Measurements from ENCODE around the gene GOLGB1. TPM values are rescaled to one million over a fixed set of nuclear protein-coding genes. Genes with fewer than 3 reads are reported as not detected.

The GOLGB1 gene
- polyA plus RNA-seq, 2 donors, result 11.3 to 11.7 TPM

- Histone ChIP-seq H3K4me3 (ENCODE audit: low read depth in 1 of 2, low read length in 2 of 2) (no peak overlapping the region), H3K27ac (ENCODE audit: low read depth in 2 of 2, low read length in 1 of 2) (no peak overlapping the region), H3K4me1 (ENCODE audit: control insufficient read depth in 2 of 2, insufficient read depth in 2 of 2, low read length in 1 of 2) (no peaks in the 10 kb centered on the region), H3K36me3 (ENCODE audit: control insufficient read depth in 2 of 2, insufficient read depth in 2 of 2, low read length in 1 of 2) (peaks cover 10 to 13% of the 10 kb centered on the region in 2 donors), H3K9me3 (ENCODE audit: control insufficient read depth in 2 of 2, insufficient read depth in 1 of 2, low read depth in 1 of 2, low read length in 1 of 2) (no peaks in the 10 kb centered on the region), H3K27me3 (ENCODE audit: control insufficient read depth in 1 of 2, insufficient read depth in 2 of 2, low read length in 2 of 2) (no peaks in the 10 kb centered on the region)
- WGBS, 2 donors, result 81 to 88% methylated on average over 1 of the region's 1 CpG
Measured at GRCh38 chr3:121722411-121722810, 27.1 kb downstream of the GOLGB1 start.

GRCh38 chr3:121720163-121720562 is 29.4 kb downstream of the GOLGB1 start:
- Histone ChIP-seq H3K27me3 (ENCODE audit: control insufficient read depth in 1 of 2, insufficient read depth in 2 of 2, low read length in 2 of 2) (no peaks in the 10 kb centered on the region), H3K4me3 (ENCODE audit: low read depth in 1 of 2, low read length in 2 of 2) (no peak overlapping the region), H3K36me3 (ENCODE audit: control insufficient read depth in 2 of 2, insufficient read depth in 2 of 2, low read length in 1 of 2) (peaks cover 13 to 18% of the 10 kb centered on the region in 2 donors), H3K9me3 (ENCODE audit: control insufficient read depth in 2 of 2, insufficient read depth in 1 of 2, low read depth in 1 of 2, low read length in 1 of 2) (no peaks in the 10 kb centered on the region), H3K4me1 (ENCODE audit: control insufficient read depth in 2 of 2, insufficient read depth in 2 of 2, low read length in 1 of 2) (no peaks in the 10 kb centered on the region), H3K27ac (ENCODE audit: low read depth in 2 of 2, low read length in 1 of 2) (no peak overlapping the region)

GRCh38 chr3:121719423-121719822 is 30.1 kb downstream of the GOLGB1 start:
- Histone ChIP-seq H3K9me3 (ENCODE audit: control insufficient read depth in 2 of 2, insufficient read depth in 1 of 2, low read depth in 1 of 2, low read length in 1 of 2) (no peaks in the 10 kb centered on the region), H3K4me1 (ENCODE audit: control insufficient read depth in 2 of 2, insufficient read depth in 2 of 2, low read length in 1 of 2) (no peaks in the 10 kb centered on the region), H3K27me3 (ENCODE audit: control insufficient read depth in 1 of 2, insufficient read depth in 2 of 2, low read length in 2 of 2) (no peaks in the 10 kb centered on the region), H3K4me3 (ENCODE audit: low read depth in 1 of 2, low read length in 2 of 2) (no peak overlapping the region), H3K27ac (ENCODE audit: low read depth in 2 of 2, low read length in 1 of 2) (no peak overlapping the region), H3K36me3 (ENCODE audit: control insufficient read depth in 2 of 2, insufficient read depth in 2 of 2, low read length in 1 of 2) (peaks cover 7 to 15% of the 10 kb centered on the region in 2 donors)
- WGBS, 2 donors, result 88 to 94% methylated on average over 5 of the region's 5 CpGs

GRCh38 chr3:121718205-121718846 is 31.2 kb downstream of the GOLGB1 start:
- Histone ChIP-seq H3K4me3 (ENCODE audit: low read depth in 1 of 2, low read length in 2 of 2) (no peak overlapping the region), H3K27me3 (ENCODE audit: control insufficient read depth in 1 of 2, insufficient read depth in 2 of 2, low read length in 2 of 2) (no peaks in the 10 kb centered on the region), H3K9me3 (ENCODE audit: control insufficient read depth in 2 of 2, insufficient read depth in 1 of 2, low read depth in 1 of 2, low read length in 1 of 2) (no peaks in the 10 kb centered on the region), H3K36me3 (ENCODE audit: control insufficient read depth in 2 of 2, insufficient read depth in 2 of 2, low read length in 1 of 2) (peaks cover 7 to 14% of the 10 kb centered on the region in 2 donors), H3K27ac (ENCODE audit: low read depth in 2 of 2, low read length in 1 of 2) (no peak overlapping the region), H3K4me1 (ENCODE audit: control insufficient read depth in 2 of 2, insufficient read depth in 2 of 2, low read length in 1 of 2) (no peaks in the 10 kb centered on the region)
- WGBS, 2 donors, result 77 to 87% methylated on average over 6 of the region's 6 CpGs

GRCh38 chr3:121710347-121710746 is 39.2 kb downstream of the GOLGB1 start:
- peaks cover 0 to 1% of the 10 kb centered on the region in 2 donors for H3K36me3 ChIP-seq (ENCODE audit: control insufficient read depth in 2 of 2, insufficient read depth in 2 of 2, low read length in 1 of 2)
- no peak overlapping the region for H3K4me3 ChIP-seq (ENCODE audit: low read depth in 1 of 2, low read length in 2 of 2)
- no peaks in the 10 kb centered on the region for H3K27me3 ChIP-seq (ENCODE audit: control insufficient read depth in 1 of 2, insufficient read depth in 2 of 2, low read length in 2 of 2)
- H3K9me3 ChIP-seq (ENCODE audit: control insufficient read depth in 2 of 2, insufficient read depth in 1 of 2, low read depth in 1 of 2, low read length in 1 of 2), result no peaks in the 10 kb centered on the region
- no peaks in the 10 kb centered on the region for H3K4me1 ChIP-seq (ENCODE audit: control insufficient read depth in 2 of 2, insufficient read depth in 2 of 2, low read length in 1 of 2)
- no peak overlapping the region for H3K27ac ChIP-seq (ENCODE audit: low read depth in 2 of 2, low read length in 1 of 2)
- 52 to 61% methylated on average over 1 of the region's 1 CpG for WGBS, 2 donors

- Histone ChIP-seq H3K4me3 (ENCODE audit: low read depth in 1 of 2, low read length in 2 of 2) (no peak overlapping the region), H3K36me3 (ENCODE audit: control insufficient read depth in 2 of 2, insufficient read depth in 2 of 2, low read length in 1 of 2) (peaks cover 0 to 2% of the 10 kb centered on the region in 2 donors), H3K27me3 (ENCODE audit: control insufficient read depth in 1 of 2, insufficient read depth in 2 of 2, low read length in 2 of 2) (no peaks in the 10 kb centered on the region), H3K27ac (ENCODE audit: low read depth in 2 of 2, low read length in 1 of 2) (no peak overlapping the region), H3K4me1 (ENCODE audit: control insufficient read depth in 2 of 2, insufficient read depth in 2 of 2, low read length in 1 of 2) (no peaks in the 10 kb centered on the region), H3K9me3 (ENCODE audit: control insufficient read depth in 2 of 2, insufficient read depth in 1 of 2, low read depth in 1 of 2, low read length in 1 of 2) (peaks cover 0 to 3% of the 10 kb centered on the region in 2 donors)
- WGBS, 2 donors, result 93 to 94% methylated on average over 2 of the region's 2 CpGs
Measured at GRCh38 chr3:121707531-121708273, 41.8 kb downstream of the GOLGB1 start.

DNA sequence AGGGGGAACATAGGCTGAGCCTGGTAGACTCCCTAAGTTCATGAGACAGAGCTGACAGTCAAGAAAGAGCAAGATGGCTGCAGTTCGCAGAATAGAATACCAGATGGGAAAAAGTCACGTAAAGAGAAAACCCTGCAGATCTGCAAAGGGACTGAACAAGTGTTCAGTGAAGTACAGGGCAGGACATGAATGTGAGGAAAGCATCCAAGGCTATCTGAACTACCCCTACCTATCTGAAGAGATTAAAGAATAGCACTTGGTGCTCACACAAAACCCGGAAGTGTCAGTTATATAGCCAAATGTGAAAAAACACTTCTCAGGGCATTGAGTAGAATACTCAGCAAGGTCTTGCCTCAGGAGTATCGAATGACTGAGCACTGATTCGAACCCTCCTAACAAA is 44.0 kb downstream of the GOLGB1 start:
- no peaks in the 10 kb centered on the region for H3K4me1 ChIP-seq (ENCODE audit: control insufficient read depth in 2 of 2, insufficient read depth in 2 of 2, low read length in 1 of 2)
- H3K9me3 ChIP-seq (ENCODE audit: control insufficient read depth in 2 of 2, insufficient read depth in 1 of 2, low read depth in 1 of 2, low read length in 1 of 2), result peaks cover 0 to 3% of the 10 kb centered on the region in 2 donors
- no peak overlapping the region for H3K27ac ChIP-seq (ENCODE audit: low read depth in 2 of 2, low read length in 1 of 2)
- peaks cover 2 to 5% of the 10 kb centered on the region in 2 donors for H3K36me3 ChIP-seq (ENCODE audit: control insufficient read depth in 2 of 2, insufficient read depth in 2 of 2, low read length in 1 of 2)
- no peaks in the 10 kb centered on the region for H3K27me3 ChIP-seq (ENCODE audit: control insufficient read depth in 1 of 2, insufficient read depth in 2 of 2, low read length in 2 of 2)
- H3K4me3 ChIP-seq (ENCODE audit: low read depth in 1 of 2, low read length in 2 of 2), result no peak overlapping the region
- 92 to 95% methylated on average over 5 of the region's 5 CpGs for WGBS, 2 donors

GRCh38 chr3:121703973-121704372 is 45.6 kb downstream of the GOLGB1 start:
- H3K4me1 ChIP-seq (ENCODE audit: control insufficient read depth in 2 of 2, insufficient read depth in 2 of 2, low read length in 1 of 2), result no peaks in the 10 kb centered on the region
- H3K27ac ChIP-seq (ENCODE audit: low read depth in 2 of 2, low read length in 1 of 2), result no peak overlapping the region
- H3K4me3 ChIP-seq (ENCODE audit: low read depth in 1 of 2, low read length in 2 of 2), result no peak overlapping the region
- peaks cover 0 to 3% of the 10 kb centered on the region in 2 donors for H3K9me3 ChIP-seq (ENCODE audit: control insufficient read depth in 2 of 2, insufficient read depth in 1 of 2, low read depth in 1 of 2, low read length in 1 of 2)
- H3K27me3 ChIP-seq (ENCODE audit: control insufficient read depth in 1 of 2, insufficient read depth in 2 of 2, low read length in 2 of 2), result no peaks in the 10 kb centered on the region
- WGBS, 2 donors, result 97% methylated on average over 5 of the region's 5 CpGs
- peaks cover 2 to 5% of the 10 kb centered on the region in 2 donors for H3K36me3 ChIP-seq (ENCODE audit: control insufficient read depth in 2 of 2, insufficient read depth in 2 of 2, low read length in 1 of 2)

DNA sequence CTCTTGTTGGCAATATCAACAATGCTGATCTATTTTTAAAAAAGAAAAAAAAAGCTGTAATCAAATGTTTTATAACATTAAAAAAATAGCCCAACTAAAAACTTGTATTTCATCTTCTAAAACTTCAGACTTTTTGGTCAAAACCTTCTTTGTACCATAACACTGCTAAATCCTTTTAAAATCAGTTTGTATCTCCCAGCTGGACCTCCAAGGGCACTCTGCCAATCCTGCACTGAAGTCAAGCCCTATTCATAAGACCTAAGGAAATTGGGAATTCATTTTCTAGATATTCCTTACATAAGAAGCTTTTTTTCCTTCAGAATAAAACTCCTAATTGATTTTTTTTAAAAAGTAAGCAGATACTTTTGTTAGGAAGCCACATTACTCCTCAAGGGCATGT is 50.6 kb downstream of the GOLGB1 start:
- Histone ChIP-seq H3K4me3 (ENCODE audit: low read depth in 1 of 2, low read length in 2 of 2) (no peak overlapping the region), H3K36me3 (ENCODE audit: control insufficient read depth in 2 of 2, insufficient read depth in 2 of 2, low read length in 1 of 2) (peaks cover 2 to 19% of the 10 kb centered on the region in 2 donors), H3K27me3 (ENCODE audit: control insufficient read depth in 1 of 2, insufficient read depth in 2 of 2, low read length in 2 of 2) (no peaks in the 10 kb centered on the region), H3K27ac (ENCODE audit: low read depth in 2 of 2, low read length in 1 of 2) (no peak overlapping the region), H3K9me3 (ENCODE audit: control insufficient read depth in 2 of 2, insufficient read depth in 1 of 2, low read depth in 1 of 2, low read length in 1 of 2) (no peaks in the 10 kb centered on the region), H3K4me1 (ENCODE audit: control insufficient read depth in 2 of 2, insufficient read depth in 2 of 2, low read length in 1 of 2) (no peaks in the 10 kb centered on the region)

GRCh38 chr3:121698476-121698875 is 51.1 kb downstream of the GOLGB1 start:
- no peak overlapping the region for H3K27ac ChIP-seq (ENCODE audit: low read depth in 2 of 2, low read length in 1 of 2)
- H3K27me3 ChIP-seq (ENCODE audit: control insufficient read depth in 1 of 2, insufficient read depth in 2 of 2, low read length in 2 of 2), result no peaks in the 10 kb centered on the region
- no peak overlapping the region for H3K4me3 ChIP-seq (ENCODE audit: low read depth in 1 of 2, low read length in 2 of 2)
- 83 to 91% methylated on average over 1 of the region's 1 CpG for WGBS, 2 donors
- peaks cover 2 to 19% of the 10 kb centered on the region in 2 donors for H3K36me3 ChIP-seq (ENCODE audit: control insufficient read depth in 2 of 2, insufficient read depth in 2 of 2, low read length in 1 of 2)
- no peaks in the 10 kb centered on the region for H3K4me1 ChIP-seq (ENCODE audit: control insufficient read depth in 2 of 2, insufficient read depth in 2 of 2, low read length in 1 of 2)
- no peaks in the 10 kb centered on the region for H3K9me3 ChIP-seq (ENCODE audit: control insufficient read depth in 2 of 2, insufficient read depth in 1 of 2, low read depth in 1 of 2, low read length in 1 of 2)

Measured in esophagus (tissue), 2 donors.